ENCODE results near the gene VWA1. TPM values are rescaled to one million over a fixed set of nuclear protein-coding genes. Genes with fewer than 3 reads are reported as not detected.

The VWA1 gene
- total RNA-seq, 1 experiment from 2014 or later, result 0.54 TPM

DNA sequence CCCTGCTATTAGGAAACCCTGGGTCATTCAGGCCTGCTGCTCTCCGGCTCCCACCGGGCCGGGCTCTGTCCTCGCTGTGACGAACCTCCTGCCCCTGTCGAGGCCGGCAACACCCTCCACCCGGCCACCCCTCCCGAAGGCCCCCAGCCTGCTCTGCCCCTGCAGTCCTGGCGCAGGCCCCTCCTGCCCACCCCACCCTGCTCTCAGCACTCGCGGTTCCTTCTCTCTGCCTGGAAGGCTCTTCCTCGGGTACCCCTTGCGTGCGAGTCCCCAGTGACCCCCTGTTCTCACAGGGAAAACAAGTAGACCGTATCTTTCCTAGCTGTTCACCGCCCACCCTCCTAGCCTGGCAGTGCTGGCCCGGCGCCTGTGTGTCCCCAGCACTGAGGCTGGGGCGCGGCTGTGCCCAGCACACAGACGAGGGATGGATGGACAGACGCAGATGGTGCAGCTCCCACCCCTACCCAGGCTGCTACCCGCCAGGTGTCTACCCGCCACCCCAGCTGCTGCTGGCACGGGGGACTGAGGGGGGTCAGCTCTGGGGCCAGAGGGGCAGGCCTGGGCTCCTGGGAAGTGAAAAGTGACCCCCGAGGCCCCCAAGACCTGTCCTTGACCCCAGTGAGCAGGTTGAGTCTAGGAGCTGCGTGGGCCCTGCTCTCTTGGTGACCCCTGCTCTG, 3.1 kb upstream of the VWA1 start:
- POLR2A ChIA-PET, result no interaction called here
- no peaks in the 10 kb centered on the region for H3K9me3 Mint-ChIP-seq (ENCODE audit: unreplicated experiment)
- intact Hi-C loops (cut with micrococcal nuclease), result no loop called here
- no peaks in the 10 kb centered on the region for H3K27me3 Mint-ChIP-seq (ENCODE audit: insufficient read depth, unreplicated experiment)
- H3K36me3 Mint-ChIP-seq (ENCODE audit: insufficient read depth, unreplicated experiment), result no peaks in the 10 kb centered on the region
- no peaks in the 10 kb centered on the region for H3K4me1 Mint-ChIP-seq (ENCODE audit: insufficient read depth, unreplicated experiment)
- CTCF ChIA-PET, result no interaction called here
- no peak for TF ChIP-seq CTCF (IDR thresholded peaks at IDR 0.05; ENCODE audit: unreplicated experiment)
- no TSS peak for BruUV-seq (replicated peaks)
- no peak overlapping the region for H3K27ac Mint-ChIP-seq (ENCODE audit: low read depth, unreplicated experiment)
- no peak overlapping the region for H3K4me3 Mint-ChIP-seq (ENCODE audit: unreplicated experiment)
- no peak for DNase-seq (ENCODE audit: unreplicated experiment)

DNA sequence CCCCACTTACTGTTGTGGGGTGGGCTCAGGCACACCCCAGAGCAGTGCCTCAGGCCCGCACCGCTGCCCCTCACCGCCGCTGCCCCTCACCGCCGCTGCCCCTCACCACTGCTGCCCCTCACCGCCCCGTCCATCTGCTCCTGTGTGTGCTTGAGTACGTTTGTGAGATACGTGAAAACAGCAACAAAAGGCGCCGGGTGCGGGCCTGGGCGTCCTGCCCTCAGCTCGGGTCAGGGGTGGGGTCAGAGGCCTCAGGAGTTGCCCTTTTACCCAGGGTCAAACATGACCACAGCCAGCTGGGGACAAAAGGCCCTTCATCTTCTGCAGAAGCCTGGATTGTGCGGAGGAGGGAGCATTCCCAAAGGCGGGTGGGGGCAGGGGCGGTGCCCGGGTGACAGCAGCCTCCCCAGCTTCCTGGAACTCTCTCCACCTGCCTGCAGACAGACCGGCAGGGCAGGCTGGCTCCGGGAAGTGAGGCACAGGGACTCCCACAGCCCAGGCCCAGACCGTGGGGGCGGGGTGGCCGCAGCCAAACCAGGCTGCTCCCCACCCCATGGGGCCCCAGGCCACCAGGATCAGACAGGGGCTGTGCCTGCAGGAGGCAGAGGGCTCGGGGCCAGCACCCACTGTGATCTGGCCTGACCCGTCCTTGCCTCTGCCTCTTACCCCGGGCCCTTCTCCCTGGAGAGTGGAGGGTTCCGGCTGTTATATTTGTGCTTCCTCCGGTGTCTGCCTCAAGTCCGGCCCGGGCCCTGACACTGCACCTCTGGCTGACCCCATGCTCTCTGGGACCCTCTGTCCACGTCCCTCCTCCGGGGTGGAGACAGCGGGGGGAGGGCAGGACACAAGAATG, 2.3 kb upstream of the VWA1 start:
- H3K4me1 Mint-ChIP-seq (ENCODE audit: insufficient read depth, unreplicated experiment), result no peaks in the 10 kb centered on the region
- POLR2A ChIA-PET, result interaction anchor here (0.6 kb wide), 1 partner anchor 193 kb away, joined by 4 read pairs; no protein-coding TSS in a partner anchor
- DNase-seq (ENCODE audit: unreplicated experiment), result no peak
- H3K4me3 Mint-ChIP-seq (ENCODE audit: unreplicated experiment), result no peak overlapping the region
- H3K36me3 Mint-ChIP-seq (ENCODE audit: insufficient read depth, unreplicated experiment), result no peaks in the 10 kb centered on the region
- H3K9me3 Mint-ChIP-seq (ENCODE audit: unreplicated experiment), result no peaks in the 10 kb centered on the region
- no peaks in the 10 kb centered on the region for H3K27me3 Mint-ChIP-seq (ENCODE audit: insufficient read depth, unreplicated experiment)
- TF ChIP-seq CTCF (IDR thresholded peaks at IDR 0.05; ENCODE audit: unreplicated experiment), result no peak
- CTCF ChIA-PET, result interaction anchor here (1.2 kb wide), 1 partner anchor 71 kb away, joined by 3 read pairs; no protein-coding TSS in a partner anchor
- intact Hi-C loops (cut with micrococcal nuclease), result no loop called here
- no peak overlapping the region for H3K27ac Mint-ChIP-seq (ENCODE audit: low read depth, unreplicated experiment)
- BruUV-seq (replicated peaks), result no TSS peak

DNA sequence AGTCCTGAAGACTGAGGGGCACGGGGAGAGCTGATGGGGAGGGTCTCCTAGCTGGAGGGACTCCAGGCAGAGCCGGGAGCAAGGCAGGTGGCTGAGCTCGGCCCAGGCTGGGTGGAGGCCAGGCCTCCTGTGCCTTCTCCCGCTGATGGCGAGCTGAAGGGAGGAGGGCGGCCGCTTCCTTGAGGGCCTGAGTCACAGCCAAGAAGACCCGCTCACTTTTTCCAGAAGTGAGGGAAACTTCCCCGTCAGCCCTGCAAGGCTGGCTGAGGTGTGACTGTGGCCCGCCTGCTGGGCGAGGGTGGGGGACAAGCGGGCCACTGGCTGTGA, 1.7 kb upstream of the VWA1 start:
- no peak overlapping the region for H3K4me3 Mint-ChIP-seq (ENCODE audit: unreplicated experiment)
- no peak overlapping the region for H3K27ac Mint-ChIP-seq (ENCODE audit: low read depth, unreplicated experiment)
- no TSS peak for BruUV-seq (replicated peaks)
- no peaks in the 10 kb centered on the region for H3K36me3 Mint-ChIP-seq (ENCODE audit: insufficient read depth, unreplicated experiment)
- ChIA-PET POLR2A (interaction anchor here (0.6 kb wide), 2 partner anchors 9 to 193 kb away, joined by 3 to 4 read pairs; no protein-coding TSS in a partner anchor), CTCF (interaction anchor here (1.2 kb wide), 1 partner anchor 71 kb away, joined by 3 read pairs; no protein-coding TSS in a partner anchor)
- no peaks in the 10 kb centered on the region for H3K9me3 Mint-ChIP-seq (ENCODE audit: unreplicated experiment)
- no peak for TF ChIP-seq CTCF (IDR thresholded peaks at IDR 0.05; ENCODE audit: unreplicated experiment)
- no peaks in the 10 kb centered on the region for H3K27me3 Mint-ChIP-seq (ENCODE audit: insufficient read depth, unreplicated experiment)
- no peak for DNase-seq (ENCODE audit: unreplicated experiment)
- intact Hi-C loops (cut with micrococcal nuclease), result no loop called here
- no peaks in the 10 kb centered on the region for H3K4me1 Mint-ChIP-seq (ENCODE audit: insufficient read depth, unreplicated experiment)

GRCh38 chr1:1434131-1434823, 1.2 kb upstream of the VWA1 start:
- BruUV-seq (replicated peaks), result no TSS peak
- CTCF ChIA-PET, result interaction anchor here (1.2 kb wide), 1 partner anchor 70 kb away, joined by 3 read pairs; no protein-coding TSS in a partner anchor

More at GRCh38 chr1:1434131-1434823, 1.2 kb upstream of the VWA1 start:
- Mint-ChIP-seq H3K27me3 (ENCODE audit: insufficient read depth, unreplicated experiment) (no peaks in the 10 kb centered on the region), H3K9me3 (ENCODE audit: unreplicated experiment) (no peaks in the 10 kb centered on the region), H3K36me3 (ENCODE audit: insufficient read depth, unreplicated experiment) (no peaks in the 10 kb centered on the region), H3K4me1 (ENCODE audit: insufficient read depth, unreplicated experiment) (no peaks in the 10 kb centered on the region), H3K4me3 (ENCODE audit: unreplicated experiment) (no peak overlapping the region), H3K27ac (ENCODE audit: low read depth, unreplicated experiment) (no peak overlapping the region)
- intact Hi-C loops (cut with micrococcal nuclease), result no loop called here
- TF ChIP-seq CTCF (IDR thresholded peaks at IDR 0.05; ENCODE audit: unreplicated experiment), result no peak
- POLR2A ChIA-PET, result interaction anchor here (0.6 kb wide), 2 partner anchors 9 to 192 kb away, joined by 3 to 4 read pairs; no protein-coding TSS in a partner anchor
- no peak for DNase-seq (ENCODE audit: unreplicated experiment)

Measured in MCF 10A (cell line).